CD14-positive monocyte (primary cell): Measurements from ENCODE around the gene STYXL2. TPM values are rescaled to one million over a fixed set of nuclear protein-coding genes. Genes with fewer than 3 reads are reported as not detected.

Source experiments
- DNase-seq, 3 donors: peaks; one replicate each; pipeline ENCODE4 v3.0.0-alpha.2; 2011 to 2022
- H2AFZ ChIP-seq: 2 replicates; pipeline ENCODE4 v1.6.0; 2012; ENCODE audit warnings: mild to moderate bottlenecking, low read depth, low read length, inconsistent platforms; ENCODE audit not compliant: insufficient read depth, poor library complexity, severe bottlenecking
- H3K27ac ChIP-seq, 2 donors: 1 replicate in 1 of 2; 2 replicates in 1 of 2; pipeline ENCODE4 v1.5.1; 2012 to 2013; ENCODE audit warnings: low read length in 2 of 2, control low read depth in 1 of 2, inconsistent platforms in 1 of 2, low read depth in 1 of 2, mild to moderate bottlenecking in 1 of 2
- H3K27me3 ChIP-seq, 2 donors: one replicate each; pipeline versions ENCODE4 v1.6.0 to v1.6.1; 2011 to 2013; ENCODE audit warnings: low read length in 2 of 2; ENCODE audit not compliant: control insufficient read depth in 2 of 2, insufficient read depth in 2 of 2
- H3K36me3 ChIP-seq, 2 donors: replicated peaks in 1 of 2; 1 replicate in 1 of 2; 2 replicates in 1 of 2; pipeline versions ENCODE4 v1.5.1 to v1.6.1; 2012 to 2013; ENCODE audit warnings: low read length in 2 of 2, control low read depth in 1 of 2, inconsistent platforms in 1 of 2, mild to moderate bottlenecking in 1 of 2; ENCODE audit not compliant: insufficient read depth in 2 of 2, control insufficient read depth in 1 of 2
- H3K4me1 ChIP-seq, 2 donors: 1 replicate in 1 of 2; 2 replicates in 1 of 2; pipeline versions ENCODE4 v1.5.1 to v1.6.1; 2012 to 2013; ENCODE audit warnings: low read length in 2 of 2, control low read depth in 1 of 2, inconsistent platforms in 1 of 2, mild to moderate bottlenecking in 1 of 2, moderate library complexity in 1 of 2; ENCODE audit not compliant: insufficient read depth in 2 of 2, control insufficient read depth in 1 of 2
- H3K4me2 ChIP-seq: replicated peaks from 2 replicates; pipeline ENCODE3; 2012; ENCODE audit warnings: low read length, moderate library complexity, mild to moderate bottlenecking; ENCODE audit not compliant: poor library complexity, severe bottlenecking; ENCODE audit errors: extremely low read depth
- H3K4me3 ChIP-seq, 3 experiments: fragments of 200-600 bp in 1 of 3; sonication (generic) in 1 of 3; replicated peaks in 1 of 3; 1 replicate in 2 of 3; 2 replicates in 1 of 3; pipeline ENCODE4 v1.5.1; 2011 to 2013; ENCODE audit warnings: low read length in 3 of 3, mild to moderate bottlenecking in 3 of 3, control low read depth in 2 of 3, low read depth in 2 of 3, inconsistent platforms in 1 of 3, moderate library complexity in 1 of 3
- H3K79me2 ChIP-seq: 2 replicates; pipeline ENCODE4 v1.6.0; 2012; ENCODE audit warnings: mild to moderate bottlenecking, control low read depth, inconsistent platforms, low read length, moderate library complexity; ENCODE audit not compliant: insufficient read depth
- H3K9ac ChIP-seq: 2 replicates; pipeline ENCODE4 v1.6.0; 2017; ENCODE audit warnings: low read length, mild to moderate bottlenecking; ENCODE audit not compliant: insufficient read depth, poor library complexity, severe bottlenecking
- H3K9me3 ChIP-seq, 2 donors: replicated peaks in 1 of 2; 1 replicate in 1 of 2; 2 replicates in 1 of 2; pipeline versions ENCODE4 v1.5.1 to v1.6.1; 2012 to 2013; ENCODE audit warnings: low read length in 2 of 2, control low read depth in 1 of 2; ENCODE audit not compliant: control insufficient read depth in 1 of 2, insufficient read depth in 1 of 2
- H4K20me1 ChIP-seq: 2 replicates; pipeline ENCODE4 v1.6.0; 2012; ENCODE audit warnings: mild to moderate bottlenecking, low read length, control low read depth, moderate library complexity; ENCODE audit not compliant: insufficient read depth
- H3K27ac Mint-ChIP-seq, 7 donors: one replicate each; pipeline ENCODE4 v1.8.0; 2020; ENCODE audit warnings: mild to moderate bottlenecking in 7 of 7, mixed read lengths in 7 of 7, moderate library complexity in 6 of 7, inconsistent platforms in 2 of 7
- H3K27me3 Mint-ChIP-seq, 3 donors: one replicate each; pipeline ENCODE4 v1.8.0; 2021 to 2022; ENCODE audit warnings: low read depth in 3 of 3, mild to moderate bottlenecking in 3 of 3, mixed read lengths in 3 of 3, moderate library complexity in 3 of 3, inconsistent platforms in 1 of 3
- H3K36me3 Mint-ChIP-seq, 2 donors: one replicate each; pipeline ENCODE4 v1.8.0; 2020; ENCODE audit warnings: mixed read lengths in 2 of 2, inconsistent platforms in 1 of 2, mild to moderate bottlenecking in 1 of 2
- H3K4me1 Mint-ChIP-seq: one replicate; pipeline ENCODE4 v1.8.0; 2020; ENCODE audit warnings: mild to moderate bottlenecking, mixed read lengths
- H3K4me3 Mint-ChIP-seq, 2 donors: one replicate each; pipeline ENCODE4 v1.8.0; 2020; ENCODE audit warnings: mild to moderate bottlenecking in 2 of 2, mixed read lengths in 2 of 2, moderate library complexity in 1 of 2
- H3K9me3 Mint-ChIP-seq, 7 donors: one replicate each; pipeline ENCODE4 v1.8.0; 2020 to 2022; ENCODE audit warnings: mixed read lengths in 7 of 7, mild to moderate bottlenecking in 6 of 7, moderate library complexity in 6 of 7, inconsistent platforms in 2 of 7
- WGBS: methylation state at CpG from one replicate; pipeline ENCODE4 v1.1.5; 2013; ENCODE audit warnings: missing lambda C conversion rate; ENCODE audit not compliant: insufficient coverage; 5-methylcytosine and 5-hydroxymethylcytosine counted together
- intact Hi-C, 2 donors: fragments of 100-400 bp; cut with micrococcal nuclease; formaldehyde crosslinking; loops; one replicate each; pipeline versions ENCODE4 v1.15.0 to v1.15.1; 2023
- polyA plus RNA-seq, 3 donors: library from polyadenylated mRNA; depleted of rRNA in 1 of 3; unstranded in 2 of 3; stranded (reverse) in 1 of 3; fragments of 300-500 nt in 2 of 3; fragments of >200 nt in 1 of 3; fragmentation: Illumina TruSeq in 2 of 3; gene quantifications; 1 replicate in 2 of 3; 2 replicates in 1 of 3; pipeline ENCODE4 v1.2.3, GENCODE V29; 2012 to 2021
- TF ChIP-seq, protein P1 (sequence below): fragments of 200-600 bp; IDR thresholded peaks from one replicate; pipeline ENCODE4 v1.8.0; 2022; ENCODE audit warnings: antibody characterized with exemption, mild to moderate bottlenecking

Gene STYXL2
- polyA plus RNA-seq, 3 donors = not detected

DNA sequence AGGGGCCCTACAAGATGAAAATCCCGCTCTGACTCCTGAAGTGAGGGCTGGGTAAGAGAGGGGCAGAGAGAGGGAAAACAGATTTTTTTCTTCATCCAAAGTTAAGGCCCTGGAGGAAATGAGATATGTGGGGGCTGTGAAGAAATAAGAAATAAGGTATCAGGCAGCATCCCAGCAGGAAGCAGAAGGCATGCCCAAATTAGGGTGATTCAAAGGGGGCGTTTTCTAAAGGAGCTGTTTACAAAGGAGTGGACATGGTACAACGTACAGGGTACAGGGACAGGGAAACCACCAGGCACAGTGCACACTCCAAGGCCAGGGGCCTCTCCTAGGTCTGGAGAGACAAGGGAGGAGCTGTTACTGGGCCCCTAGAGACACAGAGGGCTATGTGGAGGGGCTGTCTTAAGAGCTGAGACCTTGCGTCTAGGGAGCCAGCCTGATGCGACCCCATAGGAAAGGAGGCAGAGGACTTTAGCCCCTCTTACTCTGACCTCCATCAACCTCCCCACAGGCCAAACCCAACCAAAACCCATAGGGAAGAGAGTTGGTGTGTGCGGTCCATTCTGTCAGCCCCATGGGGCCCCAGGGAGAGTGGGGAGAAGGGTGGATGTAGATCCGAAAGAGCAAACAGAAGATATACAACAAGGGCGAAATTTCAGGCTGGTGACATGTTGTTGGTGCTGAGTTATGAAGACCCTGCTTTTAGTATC is 38.6 kb downstream of the STYXL2 start:
- Histone ChIP-seq H3K9me3 (no peaks in the 10 kb centered on the region), H3K9ac (no peak overlapping the region), H4K20me1 (no peaks in the 10 kb centered on the region), H3K27ac (no peak overlapping the region), H3K36me3 (no peaks in the 10 kb centered on the region), H3K4me1 (no peaks in the 10 kb centered on the region), H3K79me2 (no peaks in the 10 kb centered on the region), H3K4me3 (no peak overlapping the region), H3K4me2 (no peak overlapping the region), H2AFZ (no peak overlapping the region), H3K27me3 (no peaks in the 10 kb centered on the region)
- intact Hi-C loops = no loop called here
- Mint-ChIP-seq H3K36me3 (no peaks in the 10 kb centered on the region), H3K4me3 (no peak overlapping the region), H3K27ac (peak overlapping the region in 1 of 7 donors; percentile 31), H3K27me3 (peaks cover under 1 to 6% (median 5%) of the 10 kb centered on the region in 3 donors), H3K4me1 (no peaks in the 10 kb centered on the region), H3K9me3 (peaks cover 0 to 2% (median 0%) of the 10 kb centered on the region in 7 donors)
- DNase-seq = no peak
- WGBS = 26% methylated on average over 3 of the region's 8 CpGs
- TF ChIP-seq, protein P1, sequence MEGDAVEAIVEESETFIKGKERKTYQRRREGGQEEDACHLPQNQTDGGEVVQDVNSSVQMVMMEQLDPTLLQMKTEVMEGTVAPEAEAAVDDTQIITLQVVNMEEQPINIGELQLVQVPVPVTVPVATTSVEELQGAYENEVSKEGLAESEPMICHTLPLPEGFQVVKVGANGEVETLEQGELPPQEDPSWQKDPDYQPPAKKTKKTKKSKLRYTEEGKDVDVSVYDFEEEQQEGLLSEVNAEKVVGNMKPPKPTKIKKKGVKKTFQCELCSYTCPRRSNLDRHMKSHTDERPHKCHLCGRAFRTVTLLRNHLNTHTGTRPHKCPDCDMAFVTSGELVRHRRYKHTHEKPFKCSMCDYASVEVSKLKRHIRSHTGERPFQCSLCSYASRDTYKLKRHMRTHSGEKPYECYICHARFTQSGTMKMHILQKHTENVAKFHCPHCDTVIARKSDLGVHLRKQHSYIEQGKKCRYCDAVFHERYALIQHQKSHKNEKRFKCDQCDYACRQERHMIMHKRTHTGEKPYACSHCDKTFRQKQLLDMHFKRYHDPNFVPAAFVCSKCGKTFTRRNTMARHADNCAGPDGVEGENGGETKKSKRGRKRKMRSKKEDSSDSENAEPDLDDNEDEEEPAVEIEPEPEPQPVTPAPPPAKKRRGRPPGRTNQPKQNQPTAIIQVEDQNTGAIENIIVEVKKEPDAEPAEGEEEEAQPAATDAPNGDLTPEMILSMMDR = no peak

DNA sequence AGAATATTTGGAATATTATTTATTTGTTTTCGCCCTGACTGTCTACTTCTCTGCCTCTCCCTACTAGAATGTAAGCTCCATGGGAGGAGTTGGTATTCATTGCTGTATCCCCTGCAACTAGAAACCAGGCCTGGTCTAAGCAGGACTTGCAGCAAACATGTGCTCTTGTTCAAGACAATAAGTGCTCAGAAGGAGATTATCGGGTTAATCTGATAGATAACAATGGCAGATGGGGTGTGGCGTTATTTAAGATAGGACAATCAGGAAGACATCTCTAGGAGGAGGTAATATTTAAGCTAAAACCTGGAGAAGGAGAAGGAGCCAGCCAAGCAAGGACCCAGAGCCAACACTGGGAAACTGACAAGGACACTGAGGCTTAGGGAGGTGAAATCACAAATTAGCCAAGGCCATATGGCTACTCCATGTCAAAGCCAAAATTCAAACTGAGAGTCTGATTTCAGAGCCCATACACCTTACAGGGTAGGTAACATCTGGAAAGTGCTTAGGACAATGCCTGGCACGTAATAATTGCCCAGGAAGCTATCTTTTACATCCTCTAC is 41.5 kb downstream of the STYXL2 start:
- DNase-seq = no peak
- Histone ChIP-seq H3K9ac (no peak overlapping the region), H3K4me2 (no peak overlapping the region), H3K27me3 (no peaks in the 10 kb centered on the region), H3K27ac (no peak overlapping the region), H4K20me1 (no peaks in the 10 kb centered on the region), H3K4me1 (no peaks in the 10 kb centered on the region), H3K79me2 (no peaks in the 10 kb centered on the region), H2AFZ (no peak overlapping the region), H3K36me3 (no peaks in the 10 kb centered on the region), H3K9me3 (no peaks in the 10 kb centered on the region), H3K4me3 (no peak overlapping the region)
- intact Hi-C loops = no loop called here
- Mint-ChIP-seq H3K4me1 (no peaks in the 10 kb centered on the region), H3K27ac (no peak overlapping the region), H3K4me3 (no peak overlapping the region), H3K36me3 (no peaks in the 10 kb centered on the region), H3K9me3 (peaks cover 0 to 2% (median 0%) of the 10 kb centered on the region in 7 donors), H3K27me3 (peaks cover 2 to 5% (median 5%) of the 10 kb centered on the region in 3 donors)
- 100% methylated on average over 2 of the region's 4 CpGs for WGBS
- TF ChIP-seq, protein P1 = no peak
